ENCODE measurements around the gene FAHD2B. TPM values are rescaled to one million over a fixed set of nuclear protein-coding genes. Genes with fewer than 3 reads are reported as not detected.
A peak's percentile ranks its signal among the peaks of the same experiment; 100 is the strongest.
"Not testable (repeated sequence)": the region's sequence is repeated elsewhere in the genome, so short reads cannot be mapped to it uniquely, and the experiment has no call there.

FAHD2B gene, protein sequence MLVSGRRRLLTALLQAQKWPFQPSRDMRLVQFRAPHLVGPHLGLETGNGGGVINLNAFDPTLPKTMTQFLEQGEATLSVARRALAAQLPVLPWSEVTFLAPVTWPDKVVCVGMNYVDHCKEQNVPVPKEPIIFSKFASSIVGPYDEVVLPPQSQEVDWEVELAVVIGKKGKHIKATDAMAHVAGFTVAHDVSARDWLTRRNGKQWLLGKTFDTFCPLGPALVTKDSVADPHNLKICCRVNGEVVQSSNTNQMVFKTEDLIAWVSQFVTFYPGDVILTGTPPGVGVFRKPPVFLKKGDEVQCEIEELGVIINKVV
- 7.7 TPM for polyA plus RNA-seq (2012; ENCODE audit: insufficient read depth, insufficient read length, low read depth)

DNA sequence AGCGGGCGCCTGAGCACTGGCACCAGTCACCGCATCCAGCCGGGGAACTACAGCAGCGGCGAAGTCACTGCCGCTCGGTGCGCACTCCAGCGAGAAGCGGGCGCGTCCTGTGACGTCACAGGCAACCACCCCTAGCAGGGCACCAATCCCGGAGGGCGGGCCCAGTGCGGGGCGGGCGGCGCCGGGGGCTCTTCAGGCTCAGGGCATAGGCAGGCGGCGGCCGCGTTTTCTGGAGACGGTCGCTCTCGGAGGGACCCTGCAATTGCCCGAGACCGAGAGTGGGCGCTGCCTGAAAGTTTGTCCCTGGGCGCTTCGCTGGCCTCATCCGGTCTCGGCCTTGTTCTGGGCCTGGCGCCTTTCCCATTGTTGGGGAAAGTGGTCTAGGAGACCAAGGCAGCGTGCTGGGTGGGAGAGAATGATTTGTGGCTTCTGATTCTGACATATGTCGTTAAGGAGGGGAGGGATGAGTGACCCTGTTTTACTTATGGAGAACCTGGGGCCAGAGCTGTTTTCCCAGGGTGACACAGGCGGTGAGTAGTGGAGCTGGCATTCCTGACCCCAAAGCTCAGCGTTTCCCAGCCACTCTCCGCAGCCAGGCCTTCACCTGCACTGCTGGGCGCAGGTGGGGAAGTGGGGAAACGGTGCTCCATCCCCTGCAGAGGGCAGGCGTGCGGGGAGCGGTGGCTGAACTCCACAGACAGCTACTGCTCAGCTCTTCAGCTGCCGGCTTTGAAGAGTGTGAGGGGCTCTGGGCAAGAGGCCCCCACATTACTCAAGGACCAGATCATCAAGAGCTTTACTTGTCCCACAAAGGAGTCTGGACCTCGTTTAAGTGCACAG, at the start of gene FAHD2B:
TSS of gene FAHD2B (minus strand) at position 111 of the 840 bp plus-strand sequence. CDS start 3,176 bp downstream, outside the sequence.
- H3K9me3 ChIP-seq; H3K4me3 ChIP-seq (ENCODE audit: low read depth, low read length); H3K36me3 ChIP-seq; H3K27me3 ChIP-seq; H3K4me1 ChIP-seq: not testable (repeated sequence)
- peak; percentile 73 for DNase-seq

DNA sequence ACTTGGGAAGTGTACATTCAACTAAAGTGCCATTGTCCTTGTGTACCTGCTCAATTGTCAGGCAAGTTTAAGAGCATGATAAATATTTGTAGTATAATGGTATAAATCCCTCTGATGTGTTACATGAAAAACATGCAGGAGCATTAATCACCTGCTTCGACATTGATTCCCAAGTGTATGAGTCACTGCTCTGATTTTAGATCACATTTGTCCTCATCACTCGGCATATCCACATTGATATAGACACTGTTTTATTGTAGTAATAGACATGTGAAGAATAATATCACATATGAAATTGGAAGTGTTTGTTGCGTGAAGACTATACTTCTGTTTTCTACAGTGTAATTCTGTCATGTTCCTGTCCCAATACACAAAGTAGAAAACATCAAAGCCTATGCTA, 49.3 kb upstream of the FAHD2B start:
- not testable (repeated sequence) for H3K9me3 ChIP-seq; DNase-seq; H3K36me3 ChIP-seq; H3K27me3 ChIP-seq; H3K4me1 ChIP-seq; H3K4me3 ChIP-seq (ENCODE audit: low read depth, low read length)

DNA sequence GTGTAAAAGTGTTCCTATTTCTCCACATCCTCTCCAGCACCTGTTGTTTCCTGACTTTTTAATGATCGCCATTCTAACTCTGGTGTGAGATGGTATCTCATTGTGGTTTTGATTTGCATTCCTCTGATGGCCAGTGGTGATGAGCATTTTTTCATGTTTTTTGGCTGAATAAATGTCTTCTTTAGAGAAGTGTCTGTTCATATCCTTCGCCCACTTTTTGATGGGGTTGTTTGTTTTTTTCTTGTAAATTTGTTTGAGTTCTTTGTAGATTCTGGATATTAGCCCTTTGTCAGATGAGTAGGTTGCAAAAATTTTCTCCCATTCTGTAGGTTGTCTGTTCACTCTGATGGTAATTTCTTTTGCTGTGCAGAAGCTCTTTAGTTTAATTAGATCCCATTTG, 34.4 kb upstream of the FAHD2B start:
- not testable (repeated sequence) for H3K36me3 ChIP-seq, DNase-seq

DNA sequence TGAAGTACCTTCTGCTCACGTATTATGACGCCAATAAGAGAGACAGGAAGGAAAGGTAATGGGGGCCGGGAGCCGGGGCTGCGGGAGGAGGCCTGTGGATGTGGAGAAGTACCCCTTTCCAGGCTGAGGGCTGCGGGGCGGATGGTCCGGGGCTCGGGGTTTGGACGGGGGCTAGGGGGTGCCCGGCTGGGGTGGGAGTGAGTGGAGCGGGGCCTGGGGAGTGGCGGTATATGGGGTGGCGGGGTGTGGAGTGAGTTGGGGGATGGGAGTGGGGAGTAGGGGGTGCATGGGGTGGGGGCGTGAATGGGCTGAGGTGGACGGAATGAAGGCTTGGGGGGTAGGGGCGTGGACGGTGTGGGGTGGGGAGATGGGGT, 19.2 kb upstream of the FAHD2B start:
- H3K36me3 ChIP-seq, DNase-seq, H3K9me3 ChIP-seq, H3K4me1 ChIP-seq, H3K27me3 ChIP-seq: not testable (repeated sequence)
- peak overlapping the region; percentile 58 for H3K4me3 ChIP-seq (ENCODE audit: low read depth, low read length)

More for the DNA sequence above, 34.4 kb upstream of the FAHD2B start:
- not testable (repeated sequence) for H3K9me3 ChIP-seq; H3K4me3 ChIP-seq (ENCODE audit: low read depth, low read length); H3K4me1 ChIP-seq; H3K27me3 ChIP-seq

DNA sequence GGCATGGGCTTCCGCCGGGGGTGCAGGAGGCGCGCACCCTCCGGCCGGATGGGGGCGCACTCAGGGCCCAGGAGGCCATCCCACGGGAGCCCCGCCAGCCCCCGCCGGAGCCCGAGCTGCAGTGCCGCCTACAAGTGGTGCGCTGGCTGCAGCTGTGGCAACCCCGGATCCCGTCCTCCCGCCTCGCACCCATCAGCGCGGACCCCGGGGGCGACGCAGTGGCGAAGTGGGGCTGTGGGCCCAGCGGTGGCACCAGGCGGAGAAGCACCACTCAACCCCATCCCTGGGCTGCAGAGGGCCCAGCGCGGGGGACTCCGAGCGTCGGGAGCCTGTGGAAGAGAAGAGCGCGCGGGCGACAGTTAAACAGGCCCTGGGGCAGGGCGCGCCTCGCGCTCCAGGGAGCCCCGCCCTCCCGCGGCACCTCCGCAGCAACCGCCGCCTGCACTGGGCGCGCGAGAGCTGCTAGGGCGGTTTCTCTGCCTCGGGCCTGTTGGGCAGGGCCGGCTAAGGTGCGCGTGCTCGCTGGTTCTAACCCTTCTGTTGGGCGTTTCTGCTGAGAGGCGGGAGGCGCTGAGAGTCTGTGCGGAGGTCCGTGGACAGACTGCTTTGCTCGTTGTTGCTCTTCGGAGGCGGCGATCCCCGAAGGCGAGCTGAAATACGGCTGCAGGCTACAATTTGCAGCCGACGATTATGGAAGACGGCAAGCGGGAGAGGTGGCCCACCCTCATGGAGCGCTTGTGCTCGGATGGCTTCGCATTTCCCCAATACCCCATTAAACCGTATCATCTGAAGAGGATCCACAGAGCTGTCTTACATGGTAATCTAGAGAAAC, 18.6 kb upstream of the FAHD2B start, which contains the start of gene ANKRD36:
TSS of gene ANKRD36 (plus strand) at position 104 of the 832 bp plus-strand sequence. CDS start at position 691, 587 bp downstream.
- H3K4me3 ChIP-seq (ENCODE audit: low read depth, low read length) = peak within 1 kb of the TSS; percentile 58
- TF ChIP-seq, protein P1, sequence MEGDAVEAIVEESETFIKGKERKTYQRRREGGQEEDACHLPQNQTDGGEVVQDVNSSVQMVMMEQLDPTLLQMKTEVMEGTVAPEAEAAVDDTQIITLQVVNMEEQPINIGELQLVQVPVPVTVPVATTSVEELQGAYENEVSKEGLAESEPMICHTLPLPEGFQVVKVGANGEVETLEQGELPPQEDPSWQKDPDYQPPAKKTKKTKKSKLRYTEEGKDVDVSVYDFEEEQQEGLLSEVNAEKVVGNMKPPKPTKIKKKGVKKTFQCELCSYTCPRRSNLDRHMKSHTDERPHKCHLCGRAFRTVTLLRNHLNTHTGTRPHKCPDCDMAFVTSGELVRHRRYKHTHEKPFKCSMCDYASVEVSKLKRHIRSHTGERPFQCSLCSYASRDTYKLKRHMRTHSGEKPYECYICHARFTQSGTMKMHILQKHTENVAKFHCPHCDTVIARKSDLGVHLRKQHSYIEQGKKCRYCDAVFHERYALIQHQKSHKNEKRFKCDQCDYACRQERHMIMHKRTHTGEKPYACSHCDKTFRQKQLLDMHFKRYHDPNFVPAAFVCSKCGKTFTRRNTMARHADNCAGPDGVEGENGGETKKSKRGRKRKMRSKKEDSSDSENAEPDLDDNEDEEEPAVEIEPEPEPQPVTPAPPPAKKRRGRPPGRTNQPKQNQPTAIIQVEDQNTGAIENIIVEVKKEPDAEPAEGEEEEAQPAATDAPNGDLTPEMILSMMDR (IDR thresholded peaks at IDR 0.05; ENCODE audit: low read depth, low read length) = peak; percentile 28; the same call in 1 of the 2 replicates
- DNase-seq = peak; percentile 82
- not testable (repeated sequence) for H3K9me3 ChIP-seq, H3K36me3 ChIP-seq, H3K4me1 ChIP-seq, H3K27me3 ChIP-seq

DNA sequence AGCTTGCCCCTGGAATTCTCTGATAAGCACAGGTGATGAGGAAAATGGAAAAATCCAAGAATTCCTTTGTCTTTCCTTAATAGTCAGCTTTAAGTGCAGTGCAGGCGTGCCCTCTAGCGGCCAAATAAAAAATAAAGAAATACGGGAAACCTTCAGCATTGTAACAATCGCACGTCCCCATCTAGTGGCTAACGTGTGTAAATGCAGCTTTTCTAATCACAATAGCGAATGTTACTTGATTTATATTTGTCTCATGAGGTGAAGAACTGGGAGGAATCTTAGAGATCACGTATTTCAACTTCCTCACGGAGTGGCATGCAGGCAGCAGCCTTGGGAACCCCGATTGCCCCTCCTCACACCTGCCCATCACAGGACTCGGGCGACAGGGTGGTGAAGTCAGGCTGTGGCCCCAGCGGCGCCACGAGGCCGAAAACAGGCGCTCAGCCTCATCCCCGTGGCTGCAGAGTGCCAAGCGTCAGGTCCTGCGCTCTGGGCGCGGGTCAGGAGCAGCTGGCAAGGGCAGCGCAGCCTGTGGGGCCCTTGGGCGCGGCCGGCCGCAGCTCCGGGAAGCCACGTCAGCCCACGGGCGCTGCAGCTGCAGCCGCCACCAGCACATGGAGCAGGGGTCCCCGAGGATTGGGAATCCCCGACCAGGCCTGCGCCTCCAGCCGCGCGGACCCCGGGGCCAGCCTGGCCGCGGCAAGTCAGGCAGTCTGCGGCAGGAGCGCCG, 17.8 kb upstream of the FAHD2B start:
- H3K36me3 ChIP-seq, H3K4me1 ChIP-seq, H3K9me3 ChIP-seq, H3K27me3 ChIP-seq: not testable (repeated sequence)
- peak overlapping the region; percentile 58 for H3K4me3 ChIP-seq (ENCODE audit: low read depth, low read length)
- TF ChIP-seq, protein P1 (IDR thresholded peaks at IDR 0.05; ENCODE audit: low read depth, low read length) = peak; percentile 57
- peak; percentile 60 for DNase-seq

DNA sequence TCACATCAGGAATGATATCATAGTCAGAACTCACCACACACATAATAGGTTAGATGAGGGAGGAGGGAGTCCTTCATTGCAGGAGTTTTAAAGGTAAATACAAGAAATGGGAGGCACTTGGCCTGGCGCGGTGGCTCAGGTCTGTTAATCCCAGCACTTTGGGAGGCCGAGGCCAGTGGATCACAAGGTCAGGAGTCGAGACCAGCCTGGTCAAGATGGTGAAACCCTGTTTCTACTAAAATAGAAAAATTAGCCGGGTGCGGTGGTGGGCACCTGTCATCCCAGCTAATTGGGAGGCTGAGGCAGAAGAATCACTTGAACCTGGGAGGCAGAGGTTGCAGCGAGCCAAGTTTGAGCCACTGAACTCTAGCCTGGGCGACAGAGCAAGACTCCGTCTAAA, 16.6 kb upstream of the FAHD2B start:
- not testable (repeated sequence) for H3K36me3 ChIP-seq; H3K4me3 ChIP-seq (ENCODE audit: low read depth, low read length); DNase-seq; H3K27me3 ChIP-seq; H3K4me1 ChIP-seq; H3K9me3 ChIP-seq

DNA sequence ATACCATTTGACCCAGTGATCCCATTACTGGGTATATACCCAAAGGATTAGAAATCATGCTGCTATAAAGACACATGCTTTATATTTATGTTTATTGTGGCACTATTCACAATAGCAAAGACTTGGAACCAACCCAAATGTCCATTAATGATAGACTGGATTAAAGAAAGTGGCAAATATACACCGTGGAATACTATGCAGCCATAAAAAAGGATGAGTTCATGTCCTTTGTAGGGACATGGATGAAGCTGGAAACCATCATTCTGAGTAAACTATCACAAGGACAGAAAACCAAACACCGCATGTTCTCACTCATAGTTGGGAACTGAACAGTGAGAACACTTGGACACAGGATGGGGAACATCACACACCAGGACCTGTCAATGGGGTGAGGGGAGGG, 12.2 kb upstream of the FAHD2B start:
- H3K4me1 ChIP-seq; H3K4me3 ChIP-seq (ENCODE audit: low read depth, low read length); H3K27me3 ChIP-seq: not testable (repeated sequence)

DNA sequence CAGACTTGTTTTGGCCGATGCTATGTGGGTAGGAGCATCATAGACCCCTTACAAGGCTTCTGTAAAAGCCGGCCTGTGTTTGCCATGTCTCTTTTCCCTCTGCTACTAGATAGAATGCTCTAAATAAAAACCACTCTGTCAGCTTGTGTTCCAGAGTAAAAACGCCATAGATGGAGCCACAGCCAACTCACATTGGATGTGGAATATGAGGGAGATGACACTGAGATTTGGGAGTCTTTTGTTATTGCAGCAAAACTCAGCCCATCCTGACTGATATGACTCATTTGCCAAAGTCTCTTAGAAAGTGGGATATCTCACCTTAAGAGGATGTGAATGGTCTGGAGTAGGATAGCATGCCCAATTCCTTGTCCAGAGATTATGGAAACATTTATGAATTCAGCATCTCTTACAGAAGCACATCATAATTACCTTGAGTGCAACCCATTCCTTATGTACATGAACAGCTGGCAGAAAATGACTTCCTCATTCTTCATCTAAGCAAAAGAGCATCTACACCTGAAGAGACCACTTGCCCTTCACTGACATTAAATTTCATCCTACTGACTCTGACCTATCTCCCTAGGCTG, 4.2 kb upstream of the FAHD2B start:
- not testable (repeated sequence) for H3K36me3 ChIP-seq; H3K27me3 ChIP-seq; H3K9me3 ChIP-seq; DNase-seq; H3K4me3 ChIP-seq (ENCODE audit: low read depth, low read length); H3K4me1 ChIP-seq

More for the DNA sequence above, 12.2 kb upstream of the FAHD2B start:
- not testable (repeated sequence) for H3K36me3 ChIP-seq, DNase-seq, H3K9me3 ChIP-seq
